ENCODE results near the gene PSMC2. TPM values are rescaled to one million over a fixed set of nuclear protein-coding genes. Genes with fewer than 3 reads are reported as not detected.

Gene PSMC2
- total and polyA plus RNA-seq, 2 of the 4 experiments (the other 2 are of a cell fraction): 184 to 311 TPM

DNA sequence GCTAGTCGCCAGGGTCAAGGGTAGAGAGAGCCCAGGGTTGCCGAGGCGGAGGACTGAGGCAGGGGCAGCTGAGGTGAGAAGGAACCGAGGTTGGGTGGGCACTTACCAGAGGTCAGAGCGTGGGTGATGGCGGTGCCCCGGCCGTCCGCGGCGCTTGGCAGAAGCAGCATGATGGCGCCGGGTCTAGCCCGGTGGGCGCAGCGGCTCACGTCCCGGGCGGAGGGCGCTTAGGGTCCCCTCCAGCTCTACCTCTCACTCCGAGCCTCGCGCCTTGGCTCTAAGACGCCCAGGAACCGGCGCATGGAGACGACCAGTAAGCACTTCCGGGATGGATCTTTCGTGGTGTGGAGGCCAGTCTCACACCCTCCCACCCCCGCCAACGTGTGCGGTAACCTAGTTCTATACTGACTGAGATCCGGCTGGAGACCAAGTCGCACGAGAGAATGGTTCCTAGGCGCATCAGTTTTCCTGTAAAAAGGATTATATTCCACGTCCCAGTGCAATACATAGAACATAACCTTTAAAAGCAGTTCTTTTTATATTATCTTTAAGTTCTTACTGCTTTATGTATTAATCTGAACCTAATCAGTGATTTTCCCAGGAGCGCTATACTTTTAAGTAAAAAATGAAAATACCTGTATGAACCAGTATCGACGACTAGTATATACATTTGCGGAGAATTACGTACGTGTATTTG, 2.8 kb upstream of the PSMC2 start, which contains the start of gene DNAJC2:
DNAJC2 (minus strand) TSS at position 315 of the 697 bp plus-strand sequence; CDS start at position 170, 145 bp downstream.
- peak within 1 kb of the TSS; percentile 85 for H3K27ac ChIP-seq (ENCODE audit: insufficient read depth, low read length)
- 0 out of 2 replicates have a peak within 1 kb of the TSS, but pooled peaks have one; percentile 24 for H2BK120ac ChIP-seq (ENCODE audit: low read depth, low read length)
- H2AFZ ChIP-seq (replicated peaks; ENCODE audit: low read length, poor library complexity): peak within 1 kb of the TSS; percentile 97
- in situ Hi-C loops (cut with MboI; ENCODE audit: low sequenced_read_pairs): no loop called here
- peak within 1 kb of the TSS; percentile 65; the same call in 1 of the 2 replicates for H4K91ac ChIP-seq (ENCODE audit: insufficient read depth, low read depth, low read length)
- intact Hi-C loops (cut with micrococcal nuclease): no loop called here
- H4K5ac ChIP-seq (ENCODE audit: low read depth, low read length): peak within 1 kb of the TSS; percentile 82
- H4K20me1 ChIP-seq (ENCODE audit: insufficient read depth, low read length): peaks cover 3% of the 10 kb centered on the region; the same call in 1 of the 2 replicates
- H2AK5ac ChIP-seq (ENCODE audit: low read depth, low read length): peak within 1 kb of the TSS; percentile 46
- ChIA-PET CTCF (no interaction called here), POLR2A (ENCODE audit: unreplicated experiment) (no interaction called here)
- H3K56ac ChIP-seq (ENCODE audit: extremely low read depth, insufficient read depth, low read length): peak within 1 kb of the TSS; percentile 57
- H3K9me1 ChIP-seq (ENCODE audit: insufficient read depth, low read length): no peaks in the 10 kb centered on the region
- WGBS, 2 experiments (ENCODE audit: extremely low coverage in 2 of 2, insufficient read length in 1 of 2): 2% methylated on average over 10 of the region's 43 CpGs; no CpG with 5 or more reads in 1 of the 2 experiments
- no peaks in the 10 kb centered on the region for H3K9me3 ChIP-seq (ENCODE audit: control insufficient read depth, insufficient read depth, low read length)
- no TSS peak for BruUV-seq (replicated peaks)
- DNase-seq: peak; percentile 94
- H3K27me3 ChIP-seq (ENCODE audit: control insufficient read depth, insufficient read depth, low read length): no peaks in the 10 kb centered on the region
- H3K4ac ChIP-seq (ENCODE audit: low read depth, low read length): peak within 1 kb of the TSS; percentile 76
- dilution Hi-C loops (cut with HindIII; ENCODE audit: low sequenced_read_pairs, unreplicated experiment): no loop called here
- peak; percentile 88 for ATAC-seq (ENCODE audit: low read depth)
- peaks cover 2% of the 10 kb centered on the region for H3K4me1 ChIP-seq (ENCODE audit: control insufficient read depth, insufficient read depth, low read length)
- peaks cover 9% of the 10 kb centered on the region for H3K36me3 ChIP-seq (ENCODE audit: control insufficient read depth, insufficient read depth, low read length)
- peak within 1 kb of the TSS; percentile 32 to 68; a peak in 3 of 4 replicates for H4K8ac ChIP-seq (ENCODE audit: low read depth in 2 of 2, low read length in 2 of 2)
- H3K23ac ChIP-seq (ENCODE audit: low read depth, low read length): peak within 1 kb of the TSS; percentile 74
- H3K14ac ChIP-seq (replicated peaks; ENCODE audit: low read depth, low read length): peak within 1 kb of the TSS; percentile 51
- peak within 1 kb of the TSS; percentile 23; the same call in 1 of the 2 replicates for H3K18ac ChIP-seq (ENCODE audit: low read depth, low read length)
- peak within 1 kb of the TSS; percentile 91 for H3K9ac ChIP-seq (ENCODE audit: low read depth, low read length)
- no peak within 1 kb of the TSS for H2BK20ac ChIP-seq (ENCODE audit: low read depth, low read length)
- peak within 1 kb of the TSS; percentile 12 for H2AK9ac ChIP-seq (replicated peaks; ENCODE audit: low read depth, low read length, poor library complexity)
- peak within 1 kb of the TSS; percentile 80 for H2BK5ac ChIP-seq (ENCODE audit: low read depth, low read length, poor library complexity, severe bottlenecking)
- H3K79me1 ChIP-seq (ENCODE audit: low read depth in 1 of 2, low read length in 2 of 2): peaks cover 0 to 11% of the 10 kb centered on the region in 2 experiments; a peak in 3 of 4 replicates
- H2BK15ac ChIP-seq (ENCODE audit: low read depth, low read length): no peak within 1 kb of the TSS
- peak within 1 kb of the TSS; percentile 97 for H3K4me2 ChIP-seq (ENCODE audit: low read depth, low read length)
- TF ChIP-seq, protein P1, sequence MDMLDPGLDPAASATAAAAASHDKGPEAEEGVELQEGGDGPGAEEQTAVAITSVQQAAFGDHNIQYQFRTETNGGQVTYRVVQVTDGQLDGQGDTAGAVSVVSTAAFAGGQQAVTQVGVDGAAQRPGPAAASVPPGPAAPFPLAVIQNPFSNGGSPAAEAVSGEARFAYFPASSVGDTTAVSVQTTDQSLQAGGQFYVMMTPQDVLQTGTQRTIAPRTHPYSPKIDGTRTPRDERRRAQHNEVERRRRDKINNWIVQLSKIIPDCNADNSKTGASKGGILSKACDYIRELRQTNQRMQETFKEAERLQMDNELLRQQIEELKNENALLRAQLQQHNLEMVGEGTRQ (IDR thresholded peaks at IDR 0.05; ENCODE audit: low read depth, low read length): no peak
- TF ChIP-seq FOS (IDR thresholded peaks at IDR 0.05; ENCODE audit: low read depth, low read length): no peak
- TF ChIP-seq MXI1 (IDR thresholded peaks at IDR 0.05; ENCODE audit: borderline replicate concordance, low read depth, low read length): peak; percentile 97
- TF ChIP-seq POLR2A (IDR thresholded peaks at IDR 0.05; ENCODE audit: low read depth, low read length): peak; percentile 77
- TF ChIP-seq NFE2L2 (IDR thresholded peaks at IDR 0.05; ENCODE audit: low read depth, low read length): no peak
- TF ChIP-seq MAFK (IDR thresholded peaks at IDR 0.05; ENCODE audit: low read depth, low read length): peak; percentile 53
- peak; percentile 79 for TF ChIP-seq BHLHE40 (IDR thresholded peaks at IDR 0.05; ENCODE audit: low read depth, low read length)
- TF ChIP-seq, protein P2, sequence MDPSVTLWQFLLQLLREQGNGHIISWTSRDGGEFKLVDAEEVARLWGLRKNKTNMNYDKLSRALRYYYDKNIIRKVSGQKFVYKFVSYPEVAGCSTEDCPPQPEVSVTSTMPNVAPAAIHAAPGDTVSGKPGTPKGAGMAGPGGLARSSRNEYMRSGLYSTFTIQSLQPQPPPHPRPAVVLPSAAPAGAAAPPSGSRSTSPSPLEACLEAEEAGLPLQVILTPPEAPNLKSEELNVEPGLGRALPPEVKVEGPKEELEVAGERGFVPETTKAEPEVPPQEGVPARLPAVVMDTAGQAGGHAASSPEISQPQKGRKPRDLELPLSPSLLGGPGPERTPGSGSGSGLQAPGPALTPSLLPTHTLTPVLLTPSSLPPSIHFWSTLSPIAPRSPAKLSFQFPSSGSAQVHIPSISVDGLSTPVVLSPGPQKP (IDR thresholded peaks at IDR 0.05; ENCODE audit: borderline replicate concordance, low read depth, low read length): 0 out of 2 replicates have a peak, but pooled peaks have one; percentile 49
- 0 out of 2 replicates have a peak, but pooled peaks have one; percentile 31 for TF ChIP-seq CHD1 (IDR thresholded peaks at IDR 0.05; ENCODE audit: low read depth, low read length)
- TF ChIP-seq MAZ (IDR thresholded peaks at IDR 0.05; ENCODE audit: borderline replicate concordance, low read depth, low read length): peak; percentile 98
- TF ChIP-seq CEBPB (IDR thresholded peaks at IDR 0.05; ENCODE audit: low read depth, low read length): no peak
- H3K4me3 ChIP-seq (ENCODE audit: insufficient read depth, low read depth, low read length): peak within 1 kb of the TSS; percentile 89

All from IMR-90 (cell line).